ENCODE data around the gene LRRC17. TPM values are rescaled to one million over a fixed set of nuclear protein-coding genes. Genes with fewer than 3 reads are reported as not detected.

LRRC17 gene
- total and polyA plus RNA-seq, 2 of the 4 experiments (the other 2 are of a cell fraction): 250 to 280 TPM

GRCh38 chr7:102925976-102926782 is 13.4 kb downstream of the LRRC17 start (continued):
- no peak for TF ChIP-seq RFX5 (IDR thresholded peaks at IDR 0.05; ENCODE audit: low read depth, low read length)

- in situ Hi-C loops (cut with MboI; ENCODE audit: low sequenced_read_pairs): no loop called here
- Histone ChIP-seq H3K9me1 (ENCODE audit: insufficient read depth, low read length) (peaks cover 9% of the 10 kb centered on the region; the same call in 1 of the 2 replicates), H3K4me3 (ENCODE audit: insufficient read depth, low read depth, low read length) (no peak overlapping the region), H3K9ac (ENCODE audit: low read depth, low read length) (no peak overlapping the region), H3K18ac (ENCODE audit: low read depth, low read length) (no peak overlapping the region), H4K5ac (ENCODE audit: low read depth, low read length) (no peak overlapping the region), H3K4me1 (ENCODE audit: control insufficient read depth, insufficient read depth, low read length) (peaks cover 18% of the 10 kb centered on the region), H3K4me2 (ENCODE audit: low read depth, low read length) (peak overlapping the region; percentile 55; the same call in 1 of the 2 replicates), H3K79me1 (ENCODE audit: low read depth in 1 of 2, low read length in 2 of 2) (peaks cover 23 to 44% of the 10 kb centered on the region in 2 experiments; a peak in 3 of 4 replicates), H2BK5ac (ENCODE audit: low read depth, low read length, poor library complexity, severe bottlenecking) (no peak overlapping the region), H3K36me3 (ENCODE audit: control insufficient read depth, insufficient read depth, low read length) (0 out of 2 replicates have a peak, but pooled peaks cover 1% of the 10 kb centered on the region), H3K27me3 (ENCODE audit: control insufficient read depth, insufficient read depth, low read length) (no peaks in the 10 kb centered on the region), H3K23ac (ENCODE audit: low read depth, low read length) (no peak overlapping the region), H2AFZ (replicated peaks; ENCODE audit: low read length, poor library complexity) (no peak overlapping the region), H2BK20ac (ENCODE audit: low read depth, low read length) (no peak overlapping the region), H3K27ac (ENCODE audit: insufficient read depth, low read length) (no peak overlapping the region), H2BK15ac (ENCODE audit: low read depth, low read length) (no peak overlapping the region), H2BK120ac (ENCODE audit: low read depth, low read length) (0 out of 2 replicates have a peak overlapping the region, but pooled peaks have one; percentile 5), H3K56ac (ENCODE audit: extremely low read depth, insufficient read depth, low read length) (no peak overlapping the region), H2AK9ac (replicated peaks; ENCODE audit: low read depth, low read length, poor library complexity) (no peak overlapping the region), H3K14ac (replicated peaks; ENCODE audit: low read depth, low read length) (no peak overlapping the region), H4K91ac (ENCODE audit: insufficient read depth, low read depth, low read length) (no peak overlapping the region), H3K4ac (ENCODE audit: low read depth, low read length) (no peak overlapping the region), H2AK5ac (ENCODE audit: low read depth, low read length) (no peak overlapping the region), H4K20me1 (ENCODE audit: insufficient read depth, low read length) (no peaks in the 10 kb centered on the region; the same call in 1 of the 2 replicates), H4K8ac (ENCODE audit: low read depth in 2 of 2, low read length in 2 of 2) (peak overlapping the region in 1 of 2 experiments; percentile 6; a peak in 1 of 4 replicates), H3K9me3 (ENCODE audit: control insufficient read depth, insufficient read depth, low read length) (no peaks in the 10 kb centered on the region)
- ChIA-PET POLR2A (ENCODE audit: unreplicated experiment) (no interaction called here), CTCF (interaction anchor here (3.9 kb wide), 1 partner anchor 10 kb away, joined by 14 read pairs; no protein-coding TSS in a partner anchor)
- dilution Hi-C loops (cut with HindIII; ENCODE audit: low sequenced_read_pairs, unreplicated experiment): no loop called here
- intact Hi-C loops (cut with micrococcal nuclease): no loop called here
- BruUV-seq (replicated peaks): no TSS peak
- DNase-seq (no peak), ATAC-seq (ENCODE audit: low read depth) (peak; percentile 21; the same call in 1 of the 2 replicates)
- TF ChIP-seq MXI1 (IDR thresholded peaks at IDR 0.05; ENCODE audit: borderline replicate concordance, low read depth, low read length) (no peak), POLR2A (IDR thresholded peaks at IDR 0.05; ENCODE audit: low read depth, low read length) (no peak), USF2 (IDR thresholded peaks at IDR 0.05; ENCODE audit: low read depth, low read length) (no peak), RCOR1 (IDR thresholded peaks at IDR 0.05; ENCODE audit: insufficient replicate concordance, low read length) (no peak), CHD1 (IDR thresholded peaks at IDR 0.05; ENCODE audit: low read depth, low read length) (no peak), CTCF (conservative IDR thresholded peaks at IDR 0.05; ENCODE audit: low read depth, low read length) (no peak), RFX5 (IDR thresholded peaks at IDR 0.05; ENCODE audit: low read depth, low read length) (no peak), BHLHE40 (IDR thresholded peaks at IDR 0.05; ENCODE audit: low read depth, low read length) (no peak), ELK1 (IDR thresholded peaks at IDR 0.05; ENCODE audit: borderline replicate concordance, low read depth, low read length) (no peak), SMC3 (IDR thresholded peaks at IDR 0.05; ENCODE audit: low read depth, low read length) (no peak), RAD21 (IDR thresholded peaks at IDR 0.05; ENCODE audit: low read length) (no peak), NFE2L2 (IDR thresholded peaks at IDR 0.05; ENCODE audit: low read depth, low read length) (no peak), FOS (IDR thresholded peaks at IDR 0.05; ENCODE audit: low read depth, low read length) (no peak)
These were observed 14.0 kb downstream of the LRRC17 start for GRCh38 chr7:102926783-102927140.

All from IMR-90 (cell line).